Measurements from ENCODE around the gene NPBWR2. TPM values are rescaled to one million over a fixed set of nuclear protein-coding genes. Genes with fewer than 3 reads are reported as not detected.

Gene NPBWR2
- total RNA-seq, 1 donor from 2014 or later, result not detected

DNA sequence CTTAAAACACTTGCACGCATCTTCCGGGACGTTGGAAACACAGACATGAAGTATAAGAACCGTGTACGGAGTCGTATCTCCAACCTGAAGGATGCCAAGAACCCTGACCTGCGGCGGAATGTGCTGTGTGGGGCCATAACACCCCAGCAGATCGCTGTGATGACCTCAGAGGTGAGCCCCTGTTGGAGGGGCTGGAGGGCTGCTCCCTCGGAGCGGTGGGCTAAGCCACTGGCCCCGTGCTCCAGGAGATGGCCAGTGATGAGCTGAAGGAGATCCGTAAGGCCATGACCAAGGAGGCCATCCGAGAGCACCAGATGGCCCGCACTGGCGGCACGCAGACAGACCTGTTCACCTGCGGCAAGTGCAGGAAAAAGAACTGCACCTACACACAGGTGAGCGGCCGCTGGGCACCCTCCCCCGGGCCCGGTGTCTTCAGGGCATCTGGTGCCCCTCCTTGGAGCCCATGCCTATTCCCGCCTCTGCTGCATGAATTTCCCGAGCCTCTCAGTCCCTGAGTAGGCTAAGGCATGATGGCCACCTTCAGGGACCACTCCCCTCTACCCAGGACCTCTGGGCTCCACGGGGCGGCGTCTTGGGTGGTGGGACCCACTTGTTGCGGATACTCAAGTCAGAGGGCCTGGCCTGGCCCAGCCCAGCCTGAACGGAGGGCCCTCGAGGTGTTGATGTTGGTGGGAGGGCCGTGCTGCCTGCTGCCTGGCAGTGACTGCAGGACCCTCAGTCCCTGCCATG is 36.9 kb downstream of the NPBWR2 start:
- Mint-ChIP-seq H3K9me3 (no peaks in the 10 kb centered on the region), H3K27me3 (ENCODE audit: insufficient read depth, low read depth) (peaks cover 4% of the 10 kb centered on the region), H3K4me3 (no peak overlapping the region), H3K36me3 (no peaks in the 10 kb centered on the region), H3K27ac (no peak overlapping the region), H3K4me1 (peaks cover 7% of the 10 kb centered on the region)
- H3K4me2 ChIP-seq, result no peak overlapping the region
- no peak overlapping the region for H2AFZ ChIP-seq (replicated peaks)
- H3F3A ChIP-seq (ENCODE audit: low read depth), result no peaks in the 10 kb centered on the region
- H3K36me3 ChIP-seq, result no peaks in the 10 kb centered on the region
- TF ChIP-seq EZH2phosphoT487 (IDR thresholded peaks at IDR 0.05), result no peak
- TF ChIP-seq EZH2 (IDR thresholded peaks at IDR 0.05), result no peak
- TF ChIP-seq, protein P1, sequence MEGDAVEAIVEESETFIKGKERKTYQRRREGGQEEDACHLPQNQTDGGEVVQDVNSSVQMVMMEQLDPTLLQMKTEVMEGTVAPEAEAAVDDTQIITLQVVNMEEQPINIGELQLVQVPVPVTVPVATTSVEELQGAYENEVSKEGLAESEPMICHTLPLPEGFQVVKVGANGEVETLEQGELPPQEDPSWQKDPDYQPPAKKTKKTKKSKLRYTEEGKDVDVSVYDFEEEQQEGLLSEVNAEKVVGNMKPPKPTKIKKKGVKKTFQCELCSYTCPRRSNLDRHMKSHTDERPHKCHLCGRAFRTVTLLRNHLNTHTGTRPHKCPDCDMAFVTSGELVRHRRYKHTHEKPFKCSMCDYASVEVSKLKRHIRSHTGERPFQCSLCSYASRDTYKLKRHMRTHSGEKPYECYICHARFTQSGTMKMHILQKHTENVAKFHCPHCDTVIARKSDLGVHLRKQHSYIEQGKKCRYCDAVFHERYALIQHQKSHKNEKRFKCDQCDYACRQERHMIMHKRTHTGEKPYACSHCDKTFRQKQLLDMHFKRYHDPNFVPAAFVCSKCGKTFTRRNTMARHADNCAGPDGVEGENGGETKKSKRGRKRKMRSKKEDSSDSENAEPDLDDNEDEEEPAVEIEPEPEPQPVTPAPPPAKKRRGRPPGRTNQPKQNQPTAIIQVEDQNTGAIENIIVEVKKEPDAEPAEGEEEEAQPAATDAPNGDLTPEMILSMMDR (IDR thresholded peaks at IDR 0.05), result no peak
- H3K9me3 ChIP-seq (ENCODE audit: low read depth), result no peaks in the 10 kb centered on the region
- H3K79me2 ChIP-seq (ENCODE audit: low read depth), result no peaks in the 10 kb centered on the region
- no peak overlapping the region for H3K4me3 ChIP-seq
- H3K9ac ChIP-seq, result no peak overlapping the region
- H3K4me1 ChIP-seq, result no peaks in the 10 kb centered on the region
- DNase-seq (ENCODE audit: low spot score), result no peak
- no peaks in the 10 kb centered on the region for H3K27me3 ChIP-seq
- H3K27ac ChIP-seq, result no peak overlapping the region
- peaks cover 21% of the 10 kb centered on the region for H4K20me1 ChIP-seq (ENCODE audit: low read depth)

DNA sequence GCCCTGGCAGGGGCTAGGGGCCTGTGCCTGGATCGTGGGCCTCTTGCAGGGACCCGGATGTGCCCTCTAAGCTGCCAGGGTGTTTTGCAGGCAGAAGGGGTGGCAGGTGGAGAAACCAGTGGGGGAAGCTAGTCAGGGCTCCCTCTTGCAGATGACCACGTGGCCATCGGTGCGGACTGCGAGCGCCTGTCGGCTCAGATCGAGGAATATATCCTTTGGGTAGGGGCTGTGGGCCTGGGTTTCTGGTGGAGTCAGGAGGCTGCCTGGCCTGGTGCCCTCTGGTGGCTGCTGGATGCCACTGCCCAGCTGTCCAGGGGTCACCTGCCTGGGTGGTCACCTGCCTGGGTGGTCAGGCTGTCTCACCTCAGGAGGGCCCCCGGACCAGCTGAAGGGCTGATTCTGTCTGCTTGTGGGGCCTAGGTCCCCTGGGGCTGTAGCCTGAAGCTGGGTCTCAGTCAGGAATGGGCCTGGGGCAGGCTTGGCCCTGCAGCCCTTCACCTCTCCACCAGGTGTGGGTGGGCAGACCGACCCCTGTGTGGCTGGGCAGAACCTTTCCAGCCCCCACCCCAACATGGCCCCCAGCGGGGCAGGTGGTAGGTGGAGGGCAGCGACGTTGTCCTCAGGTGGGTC is 37.6 kb downstream of the NPBWR2 start:
- Histone ChIP-seq H3K9ac (no peak overlapping the region), H3K9me3 (ENCODE audit: low read depth) (no peaks in the 10 kb centered on the region), H3K4me3 (no peak overlapping the region), H3K4me2 (no peak overlapping the region), H3K36me3 (no peaks in the 10 kb centered on the region), H3F3A (ENCODE audit: low read depth) (no peaks in the 10 kb centered on the region), H2AFZ (replicated peaks) (no peak overlapping the region), H3K4me1 (no peaks in the 10 kb centered on the region), H3K79me2 (ENCODE audit: low read depth) (no peaks in the 10 kb centered on the region), H3K27ac (no peak overlapping the region), H4K20me1 (ENCODE audit: low read depth) (peaks cover 21% of the 10 kb centered on the region), H3K27me3 (no peaks in the 10 kb centered on the region)
- Mint-ChIP-seq H3K27ac (no peak overlapping the region), H3K9me3 (no peaks in the 10 kb centered on the region), H3K4me1 (peaks cover 10% of the 10 kb centered on the region), H3K36me3 (no peaks in the 10 kb centered on the region), H3K27me3 (ENCODE audit: insufficient read depth, low read depth) (peaks cover 4% of the 10 kb centered on the region), H3K4me3 (no peak overlapping the region)
- TF ChIP-seq EZH2 (IDR thresholded peaks at IDR 0.05), result no peak
- TF ChIP-seq, protein P1 (IDR thresholded peaks at IDR 0.05), result peak; percentile 83
- peak; percentile 83 for DNase-seq (ENCODE audit: low spot score)

DNA sequence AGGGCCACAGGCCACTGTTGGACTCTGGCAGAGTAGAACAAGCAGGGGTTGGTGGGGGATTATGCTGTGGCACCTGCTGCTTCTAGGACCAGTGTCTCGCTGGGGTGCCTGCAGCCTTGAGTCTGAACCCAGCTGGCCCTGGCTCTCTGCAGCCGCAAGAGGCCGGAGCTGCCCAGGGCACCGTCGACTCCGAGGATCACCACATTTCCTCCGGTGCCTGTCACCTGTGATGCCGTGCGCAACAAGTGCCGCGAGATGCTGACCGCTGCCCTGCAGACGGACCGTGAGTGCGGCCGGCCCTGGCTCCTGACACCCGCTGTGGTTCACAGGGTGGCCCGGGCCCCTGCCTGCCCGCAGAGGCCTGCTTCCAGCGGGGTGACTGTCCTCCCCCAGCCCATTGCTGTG is 38.2 kb downstream of the NPBWR2 start:
- peaks cover 26% of the 10 kb centered on the region for H4K20me1 ChIP-seq (ENCODE audit: low read depth)
- H3K9me3 ChIP-seq (ENCODE audit: low read depth), result no peaks in the 10 kb centered on the region
- Mint-ChIP-seq H3K27ac (no peak overlapping the region), H3K4me3 (no peak overlapping the region), H3K27me3 (ENCODE audit: insufficient read depth, low read depth) (peaks cover 4% of the 10 kb centered on the region), H3K9me3 (no peaks in the 10 kb centered on the region), H3K4me1 (peaks cover 15% of the 10 kb centered on the region), H3K36me3 (no peaks in the 10 kb centered on the region)
- TF ChIP-seq EZH2 (IDR thresholded peaks at IDR 0.05) (no peak), EZH2phosphoT487 (IDR thresholded peaks at IDR 0.05) (no peak)
- TF ChIP-seq, protein P1 (IDR thresholded peaks at IDR 0.05), result no peak
- peaks cover 1% of the 10 kb centered on the region for H3K79me2 ChIP-seq (ENCODE audit: low read depth)
- H3K36me3 ChIP-seq, result no peaks in the 10 kb centered on the region
- peaks cover 1% of the 10 kb centered on the region for H3K4me1 ChIP-seq
- DNase-seq (ENCODE audit: low spot score), result no peak
- no peaks in the 10 kb centered on the region for H3F3A ChIP-seq (ENCODE audit: low read depth)
- no peaks in the 10 kb centered on the region for H3K27me3 ChIP-seq
- H3K4me2 ChIP-seq, result no peak overlapping the region
- no peak overlapping the region for H3K4me3 ChIP-seq
- H2AFZ ChIP-seq (replicated peaks), result no peak overlapping the region
- no peak overlapping the region for H3K9ac ChIP-seq
- no peak overlapping the region for H3K27ac ChIP-seq
